ENCODE measurements around the gene LIPT2. TPM values are rescaled to one million over a fixed set of nuclear protein-coding genes. Genes with fewer than 3 reads are reported as not detected.

The LIPT2 gene
- total and polyA plus RNA-seq, 2 of the 4 experiments (the other 2 are of a cell fraction), result 1.7 to 2.9 TPM

- H3K9me3 ChIP-seq (ENCODE audit: control insufficient read depth, insufficient read depth, low read length), result peaks cover 3% of the 10 kb centered on the region; the same call in 1 of the 2 replicates
- no peaks in the 10 kb centered on the region for H3K36me3 ChIP-seq (ENCODE audit: control insufficient read depth, insufficient read depth, low read length)
- H2AK5ac ChIP-seq (ENCODE audit: low read depth, low read length), result no peak overlapping the region
- no peak overlapping the region for H4K91ac ChIP-seq (ENCODE audit: insufficient read depth, low read depth, low read length)
- H3K9ac ChIP-seq (ENCODE audit: low read depth, low read length), result no peak overlapping the region
- TF ChIP-seq CHD1 (IDR thresholded peaks at IDR 0.05; ENCODE audit: low read depth, low read length) (no peak), RFX5 (IDR thresholded peaks at IDR 0.05; ENCODE audit: low read depth, low read length) (no peak), BHLHE40 (IDR thresholded peaks at IDR 0.05; ENCODE audit: low read depth, low read length) (no peak), RAD21 (IDR thresholded peaks at IDR 0.05; ENCODE audit: low read length) (no peak), CEBPB (IDR thresholded peaks at IDR 0.05; ENCODE audit: low read depth, low read length) (no peak), USF2 (IDR thresholded peaks at IDR 0.05; ENCODE audit: low read depth, low read length) (no peak), FOS (IDR thresholded peaks at IDR 0.05; ENCODE audit: low read depth, low read length) (no peak), POLR2A (IDR thresholded peaks at IDR 0.05; ENCODE audit: low read depth, low read length) (no peak)
- H3K4me3 ChIP-seq (ENCODE audit: insufficient read depth, low read depth, low read length), result no peak overlapping the region
- peaks cover 10% of the 10 kb centered on the region for H3K27me3 ChIP-seq (ENCODE audit: control insufficient read depth, insufficient read depth, low read length)
- BruUV-seq (replicated peaks), result no TSS peak
- H2AK9ac ChIP-seq (replicated peaks; ENCODE audit: low read depth, low read length, poor library complexity), result no peak overlapping the region
- intact Hi-C loops (cut with micrococcal nuclease) (no loop called here), in situ Hi-C loops (cut with MboI; ENCODE audit: low sequenced_read_pairs) (no loop called here), dilution Hi-C loops (cut with HindIII; ENCODE audit: low sequenced_read_pairs, unreplicated experiment) (no loop called here)
- ATAC-seq (ENCODE audit: low read depth) (no peak), DNase-seq (no peak)
- H3K4me2 ChIP-seq (ENCODE audit: low read depth, low read length), result no peak overlapping the region
- no peak overlapping the region for H2BK20ac ChIP-seq (ENCODE audit: low read depth, low read length)
- H3K9me1 ChIP-seq (ENCODE audit: insufficient read depth, low read length), result peaks cover 6% of the 10 kb centered on the region
- H3K14ac ChIP-seq (replicated peaks; ENCODE audit: low read depth, low read length), result no peak overlapping the region
- ChIA-PET POLR2A (ENCODE audit: unreplicated experiment) (no interaction called here), CTCF (no interaction called here)
- no peak overlapping the region for H3K4ac ChIP-seq (ENCODE audit: low read depth, low read length)
- no peak overlapping the region for H3K27ac ChIP-seq (ENCODE audit: insufficient read depth, low read length)
- no peaks in the 10 kb centered on the region for H4K20me1 ChIP-seq (ENCODE audit: insufficient read depth, low read length)
- no peak overlapping the region for H2AFZ ChIP-seq (replicated peaks; ENCODE audit: low read length, poor library complexity)
- H4K8ac ChIP-seq (ENCODE audit: low read depth in 2 of 2, low read length in 2 of 2), result no peak overlapping the region
- H2BK15ac ChIP-seq (ENCODE audit: low read depth, low read length), result no peak overlapping the region
- H2BK5ac ChIP-seq (ENCODE audit: low read depth, low read length, poor library complexity, severe bottlenecking), result no peak overlapping the region
- H3K4me1 ChIP-seq (ENCODE audit: control insufficient read depth, insufficient read depth, low read length), result peaks cover 2% of the 10 kb centered on the region; the same call in 1 of the 2 replicates
- no peaks in the 10 kb centered on the region for H3K79me1 ChIP-seq (ENCODE audit: low read depth in 1 of 2, low read length in 2 of 2)
- no peak overlapping the region for H3K23ac ChIP-seq (ENCODE audit: low read depth, low read length)
- no peak overlapping the region for H3K56ac ChIP-seq (ENCODE audit: extremely low read depth, insufficient read depth, low read length)
- no peak overlapping the region for H4K5ac ChIP-seq (ENCODE audit: low read depth, low read length)
- no CpG with 5 or more reads among the region's 4 CpGs for WGBS, 2 experiments (ENCODE audit: extremely low coverage in 2 of 2, insufficient read length in 1 of 2)
- no peak overlapping the region for H2BK120ac ChIP-seq (ENCODE audit: low read depth, low read length)
- H3K18ac ChIP-seq (ENCODE audit: low read depth, low read length), result no peak overlapping the region
Measured at GRCh38 chr11:74505911-74506310, 12.4 kb upstream of the LIPT2 start.

Data from IMR-90 (cell line).